Measurements from ENCODE around the gene FMN2.

GRCh38 chr1:240193679-240194078, 102.0 kb downstream of the FMN2 start:
- TF ChIP-seq, protein P1, sequence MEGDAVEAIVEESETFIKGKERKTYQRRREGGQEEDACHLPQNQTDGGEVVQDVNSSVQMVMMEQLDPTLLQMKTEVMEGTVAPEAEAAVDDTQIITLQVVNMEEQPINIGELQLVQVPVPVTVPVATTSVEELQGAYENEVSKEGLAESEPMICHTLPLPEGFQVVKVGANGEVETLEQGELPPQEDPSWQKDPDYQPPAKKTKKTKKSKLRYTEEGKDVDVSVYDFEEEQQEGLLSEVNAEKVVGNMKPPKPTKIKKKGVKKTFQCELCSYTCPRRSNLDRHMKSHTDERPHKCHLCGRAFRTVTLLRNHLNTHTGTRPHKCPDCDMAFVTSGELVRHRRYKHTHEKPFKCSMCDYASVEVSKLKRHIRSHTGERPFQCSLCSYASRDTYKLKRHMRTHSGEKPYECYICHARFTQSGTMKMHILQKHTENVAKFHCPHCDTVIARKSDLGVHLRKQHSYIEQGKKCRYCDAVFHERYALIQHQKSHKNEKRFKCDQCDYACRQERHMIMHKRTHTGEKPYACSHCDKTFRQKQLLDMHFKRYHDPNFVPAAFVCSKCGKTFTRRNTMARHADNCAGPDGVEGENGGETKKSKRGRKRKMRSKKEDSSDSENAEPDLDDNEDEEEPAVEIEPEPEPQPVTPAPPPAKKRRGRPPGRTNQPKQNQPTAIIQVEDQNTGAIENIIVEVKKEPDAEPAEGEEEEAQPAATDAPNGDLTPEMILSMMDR (IDR thresholded peaks at IDR 0.05) = no peak
- TF ChIP-seq POLR2AphosphoS5 (IDR thresholded peaks at IDR 0.05) = no peak
